Activated CD4-positive, alpha-beta T cell treated with anti-CD3 and anti-CD28 coated beads for 48 hours (primary cell): ENCODE data around the gene NUP153.
"Not testable (repeated sequence)": the region's sequence is repeated elsewhere in the genome, so short reads cannot be mapped to it uniquely, and the experiment has no call there.

Source experiments
- DNase-seq: peaks from one replicate; pipeline ENCODE4 v3.0.0-alpha.2; 2020

The NUP153 gene

GRCh38 chr6:17600527-17601385 lies 106.0 kb downstream of the NUP153 start:
- peak; percentile 58 for DNase-seq

- DNase-seq = peak; percentile 98
Measured at GRCh38 chr6:17599877-17600526, 106.7 kb downstream of the NUP153 start, which contains the start of gene FAM8A1. Gene FAM8A1, plus strand, starts transcription at chr6:17600302. Its CDS starts 108 bp downstream, at chr6:17600410.

- no peak for DNase-seq
Measured at GRCh38 chr6:17596085-17596484, 110.6 kb downstream of the NUP153 start.

GRCh38 chr6:17593246-17593645 lies 113.5 kb downstream of the NUP153 start:
- no peak for DNase-seq

- DNase-seq = no peak
Measured at GRCh38 chr6:17591287-17591686, 115.4 kb downstream of the NUP153 start.

GRCh38 chr6:17589406-17590096 lies 117.2 kb downstream of the NUP153 start:
- DNase-seq = peak; percentile 19

GRCh38 chr6:17588011-17588410 lies 118.7 kb downstream of the NUP153 start:
- no peak for DNase-seq

GRCh38 chr6:17586623-17587022 lies 120.1 kb downstream of the NUP153 start:
- DNase-seq = not testable (repeated sequence)

- peak; percentile 18 for DNase-seq
Measured at GRCh38 chr6:17585766-17586490, 120.8 kb downstream of the NUP153 start.

GRCh38 chr6:17584241-17584803 lies 122.4 kb downstream of the NUP153 start:
- no peak for DNase-seq

GRCh38 chr6:17583811-17584210 lies 122.9 kb downstream of the NUP153 start:
- DNase-seq = no peak

GRCh38 chr6:17581282-17581681 lies 125.4 kb downstream of the NUP153 start:
- DNase-seq = peak; percentile 24

GRCh38 chr6:17580518-17581048 lies 126.1 kb downstream of the NUP153 start:
- peak; percentile 61 for DNase-seq

GRCh38 chr6:17577059-17577458 lies 129.7 kb downstream of the NUP153 start:
- no peak for DNase-seq

- DNase-seq = no peak
Measured at GRCh38 chr6:17574866-17575560, 131.7 kb downstream of the NUP153 start.

- DNase-seq = no peak
Measured at GRCh38 chr6:17565399-17565798, 141.3 kb downstream of the NUP153 start.
